HG02623 (cell line): ENCODE measurements around the gene CCDC170.
"Not testable (repeated sequence)": the region's sequence is repeated elsewhere in the genome, so short reads cannot be mapped to it uniquely, and the experiment has no call there.

Source experiments
- ATAC-seq: cut with Tn5 transposase; IDR thresholded peaks from one replicate; pipeline ENCODE4 v1.9.1; 2021; ENCODE audit warnings: moderate library complexity; ENCODE audit not compliant: unreplicated experiment

Gene CCDC170

GRCh38 chr6:151493804-151494234 lies at the start of gene CCDC170:
Gene CCDC170 (plus strand): TSS chr6:151494017. CDS start chr6:151494129, 112 bp downstream.
- no peak for ATAC-seq

- no peak for ATAC-seq
Measured at GRCh38 chr6:151445482-151445881, 48.3 kb upstream of the CCDC170 start.

- ATAC-seq = no peak
Measured at GRCh38 chr6:151447237-151447636, 46.6 kb upstream of the CCDC170 start.

GRCh38 chr6:151448623-151449022 lies 45.2 kb upstream of the CCDC170 start:
- no peak for ATAC-seq

GRCh38 chr6:151450928-151451327 lies 42.9 kb upstream of the CCDC170 start:
- not testable (repeated sequence) for ATAC-seq

GRCh38 chr6:151451417-151451949 lies 42.3 kb upstream of the CCDC170 start:
- no peak for ATAC-seq

- ATAC-seq = peak; percentile 98
Measured at GRCh38 chr6:151451950-151452749, 41.7 kb upstream of the CCDC170 start, which contains the start of gene RMND1. Gene RMND1 (minus strand): TSS chr6:151452126. CDS start chr6:151445811, 6,315 bp downstream.

- no peak for ATAC-seq
Measured at GRCh38 chr6:151452750-151453427, 40.9 kb upstream of the CCDC170 start.

- ATAC-seq = not testable (repeated sequence)
Measured at GRCh38 chr6:151455751-151456398, 37.9 kb upstream of the CCDC170 start.

- no peak for ATAC-seq
Measured at GRCh38 chr6:151461673-151462072, 32.1 kb upstream of the CCDC170 start.

GRCh38 chr6:151464702-151465101 lies 29.1 kb upstream of the CCDC170 start:
- ATAC-seq = no peak

- peak; percentile 68 for ATAC-seq
Measured at GRCh38 chr6:151475653-151476523, 17.9 kb upstream of the CCDC170 start.

- no peak for ATAC-seq
Measured at GRCh38 chr6:151477726-151478125, 16.1 kb upstream of the CCDC170 start.

- no peak for ATAC-seq
Measured at GRCh38 chr6:151478670-151479069, 15.1 kb upstream of the CCDC170 start.

- no peak for ATAC-seq
Measured at GRCh38 chr6:151481786-151482185, 12.0 kb upstream of the CCDC170 start.

- ATAC-seq = peak; percentile 45
Measured at GRCh38 chr6:151482290-151482689, 11.5 kb upstream of the CCDC170 start.

GRCh38 chr6:151483994-151484393 lies 9.8 kb upstream of the CCDC170 start:
- no peak for ATAC-seq

GRCh38 chr6:151488226-151488625 lies 5.6 kb upstream of the CCDC170 start:
- ATAC-seq = no peak

- no peak for ATAC-seq
Measured at GRCh38 chr6:151490996-151491395, 2.8 kb upstream of the CCDC170 start.

GRCh38 chr6:151493161-151493803 lies 535 bp upstream of the CCDC170 start:
- ATAC-seq = no peak
